ENCODE data around the gene SH3TC2.
"Not testable (repeated sequence)": the region's sequence is repeated elsewhere in the genome, so short reads cannot be mapped to it uniquely, and the experiment has no call there.

SH3TC2 gene

GRCh38 chr5:149063017-149063687 lies at the start of gene SH3TC2:
Gene SH3TC2 (minus strand): TSS chr5:149063062. CDS start chr5:149063022, 40 bp downstream.
- DNase-seq, result no peak

GRCh38 chr5:149110406-149110805 lies 47.5 kb upstream of the SH3TC2 start:
- no peak for DNase-seq

GRCh38 chr5:149108651-149109280 lies 45.9 kb upstream of the SH3TC2 start:
- DNase-seq, result no peak

GRCh38 chr5:149100331-149100730 lies 37.5 kb upstream of the SH3TC2 start:
- DNase-seq, result no peak

GRCh38 chr5:149099920-149100319 lies 37.1 kb upstream of the SH3TC2 start:
- DNase-seq, result no peak

- no peak for DNase-seq
Observed at GRCh38 chr5:149094996-149095395, 32.1 kb upstream of the SH3TC2 start.

GRCh38 chr5:149093625-149094024 lies 30.8 kb upstream of the SH3TC2 start:
- DNase-seq, result no peak

- DNase-seq, result no peak
Observed at GRCh38 chr5:149089796-149090195, 26.9 kb upstream of the SH3TC2 start.

- no peak for DNase-seq
Observed at GRCh38 chr5:149088686-149089085, 25.8 kb upstream of the SH3TC2 start.

- DNase-seq, result no peak
Observed at GRCh38 chr5:149083846-149084245, 21.0 kb upstream of the SH3TC2 start.

- no peak for DNase-seq
Observed at GRCh38 chr5:149082271-149082670, 19.4 kb upstream of the SH3TC2 start.

GRCh38 chr5:149080294-149080693 lies 17.4 kb upstream of the SH3TC2 start:
- DNase-seq, result no peak

GRCh38 chr5:149079883-149080282 lies 17.0 kb upstream of the SH3TC2 start:
- DNase-seq, result no peak

- not testable (repeated sequence) for DNase-seq
Observed at GRCh38 chr5:149074071-149074470, 11.2 kb upstream of the SH3TC2 start.

GRCh38 chr5:149073213-149073612 lies 10.4 kb upstream of the SH3TC2 start:
- no peak for DNase-seq

GRCh38 chr5:149072791-149073190 lies 9.9 kb upstream of the SH3TC2 start:
- no peak for DNase-seq

- no peak for DNase-seq
Observed at GRCh38 chr5:149072376-149072775, 9.5 kb upstream of the SH3TC2 start.

GRCh38 chr5:149071756-149072155 lies 8.9 kb upstream of the SH3TC2 start:
- no peak for DNase-seq

GRCh38 chr5:149071216-149071615 lies 8.4 kb upstream of the SH3TC2 start:
- no peak for DNase-seq

GRCh38 chr5:149069711-149070110 lies 6.8 kb upstream of the SH3TC2 start:
- no peak for DNase-seq

GRCh38 chr5:149063896-149064478 lies 1.1 kb upstream of the SH3TC2 start:
- DNase-seq, result no peak

GRCh38 chr5:149062371-149063016 lies 368 bp downstream of the SH3TC2 start:
- no peak for DNase-seq

GRCh38 chr5:149061341-149061740 lies 1.5 kb downstream of the SH3TC2 start:
- no peak for DNase-seq

GRCh38 chr5:149060325-149060724 lies 2.5 kb downstream of the SH3TC2 start:
- peak; percentile 47 for DNase-seq
